IMR-90 (cell line): ENCODE measurements around the gene ZDHHC3. TPM values are rescaled to one million over a fixed set of nuclear protein-coding genes. Genes with fewer than 3 reads are reported as not detected.
A peak's percentile ranks its signal among the peaks of the same experiment; 100 is the strongest.

Experiments used
- ATAC-seq: fragments of 200-7000 bp; cut with Tn5 transposase; 2 replicates; pipeline ENCODE4 v1.9.1; 2020; ENCODE audit warnings: low read depth, mild to moderate bottlenecking, moderate library complexity
- BruUV-seq: library from RNA; stranded (reverse); fragments of 400-500 nt; replicated peaks from 2 replicates; lab custom pipeline; 2021; lab: Mats Ljungman, UMichigan
- CTCF ChIA-PET: fragments of 300-600 bp; formaldehyde crosslinking; extraction: SDS; loops from one replicate; lab custom pipeline; 2021; ENCODE audit warnings: antibody characterized with exemption; lab: Yijun Ruan, JAX
- POLR2A ChIA-PET: fragments of 300-600 bp; sonication (Branson Sonifier 250); formaldehyde crosslinking; loops from one replicate; lab custom pipeline; 2022; ENCODE audit warnings: antibody characterized with exemption; ENCODE audit not compliant: unreplicated experiment; lab: Charles Lee
- DNase-seq: peaks from one replicate; pipeline ENCODE4 v3.0.0; 2013
- H2AFZ ChIP-seq: replicated peaks from 2 replicates; pipeline ENCODE3; 2013; ENCODE audit warnings: low read length, mild to moderate bottlenecking; ENCODE audit not compliant: poor library complexity
- H2AK5ac ChIP-seq: 2 replicates; pipeline ENCODE4 v1.6.1; 2013; ENCODE audit warnings: low read depth, low read length, inconsistent platforms
- H2AK9ac ChIP-seq: replicated peaks from 2 replicates; pipeline ENCODE3; 2013; ENCODE audit warnings: mild to moderate bottlenecking, low read depth, low read length, moderate library complexity; ENCODE audit not compliant: poor library complexity
- H2BK120ac ChIP-seq: 2 replicates; pipeline ENCODE4 v1.6.1; 2013; ENCODE audit warnings: low read depth, low read length, inconsistent platforms
- H2BK15ac ChIP-seq: 3 replicates; pipeline ENCODE4 v1.6.1; 2013; ENCODE audit warnings: low read depth, low read length, inconsistent platforms
- H2BK20ac ChIP-seq: 2 replicates; pipeline ENCODE4 v1.6.1; 2013; ENCODE audit warnings: low read depth, mild to moderate bottlenecking, inconsistent platforms, low read length, moderate library complexity
- H2BK5ac ChIP-seq: 2 replicates; pipeline ENCODE4 v1.6.1; 2013; ENCODE audit warnings: mild to moderate bottlenecking, low read depth, low read length, inconsistent platforms; ENCODE audit not compliant: poor library complexity, severe bottlenecking
- H3K14ac ChIP-seq: replicated peaks from 2 replicates; pipeline ENCODE4 v1.6.1; 2013; ENCODE audit warnings: low read depth, low read length, inconsistent platforms
- H3K18ac ChIP-seq: 2 replicates; pipeline ENCODE4 v1.6.1; 2013; ENCODE audit warnings: low read depth, low read length, control low read depth
- H3K23ac ChIP-seq: 2 replicates; pipeline ENCODE4 v1.6.1; 2013; ENCODE audit warnings: low read depth, low read length, inconsistent platforms
- H3K27ac ChIP-seq: 2 replicates; pipeline ENCODE4 v1.5.1; 2013; ENCODE audit warnings: mild to moderate bottlenecking, control low read depth, low read length; ENCODE audit not compliant: insufficient read depth
- H3K27me3 ChIP-seq: 2 replicates; pipeline ENCODE4 v1.6.1; 2013; ENCODE audit warnings: low read length; ENCODE audit not compliant: control insufficient read depth, insufficient read depth
- H3K36me3 ChIP-seq: 2 replicates; pipeline ENCODE4 v1.6.1; 2013; ENCODE audit warnings: low read length, mixed read lengths; ENCODE audit not compliant: control insufficient read depth, insufficient read depth
- H3K4ac ChIP-seq: 2 replicates; pipeline ENCODE4 v1.6.1; 2013; ENCODE audit warnings: low read depth, low read length, inconsistent platforms
- H3K4me1 ChIP-seq: 2 replicates; pipeline ENCODE4 v1.6.1; 2013; ENCODE audit warnings: low read length, mixed read lengths; ENCODE audit not compliant: control insufficient read depth, insufficient read depth
- H3K4me2 ChIP-seq: 2 replicates; pipeline ENCODE4 v1.6.1; 2013; ENCODE audit warnings: low read depth, mild to moderate bottlenecking, control low read depth, low read length, moderate library complexity
- H3K4me3 ChIP-seq: 2 replicates; pipeline ENCODE4 v1.5.1; 2013; ENCODE audit warnings: low read depth, mild to moderate bottlenecking, control low read depth, low read length, moderate library complexity; ENCODE audit not compliant: insufficient read depth
- H3K56ac ChIP-seq: 2 replicates; pipeline ENCODE4 v1.6.1; 2013; ENCODE audit warnings: low read length, inconsistent platforms; ENCODE audit not compliant: insufficient read depth; ENCODE audit errors: extremely low read depth
- H3K79me1 ChIP-seq, 2 experiments: 2 replicates each; pipeline ENCODE4 v1.6.1; 2013; ENCODE audit warnings: low read length in 2 of 2, inconsistent platforms in 1 of 2, low read depth in 1 of 2
- H3K9ac ChIP-seq: 2 replicates; pipeline ENCODE4 v1.6.1; 2013; ENCODE audit warnings: low read depth, low read length, control low read depth
- H3K9me1 ChIP-seq: 2 replicates; pipeline ENCODE4 v1.6.1; 2013; ENCODE audit warnings: low read length, inconsistent platforms; ENCODE audit not compliant: insufficient read depth
- H3K9me3 ChIP-seq: 2 replicates; pipeline ENCODE4 v1.6.1; 2013; ENCODE audit warnings: low read length; ENCODE audit not compliant: control insufficient read depth, insufficient read depth
- H4K20me1 ChIP-seq: 2 replicates; pipeline ENCODE4 v1.6.1; 2013; ENCODE audit warnings: low read length, inconsistent platforms; ENCODE audit not compliant: insufficient read depth
- H4K5ac ChIP-seq: 2 replicates; pipeline ENCODE4 v1.6.1; 2013; ENCODE audit warnings: mild to moderate bottlenecking, low read depth, low read length, control low read depth
- H4K8ac ChIP-seq, 2 experiments: 2 replicates each; pipeline ENCODE4 v1.6.1; 2013; ENCODE audit warnings: low read depth in 2 of 2, low read length in 2 of 2, control low read depth in 1 of 2, inconsistent platforms in 1 of 2
- H4K91ac ChIP-seq: 2 replicates; pipeline ENCODE4 v1.6.1; 2013; ENCODE audit warnings: low read depth, low read length, inconsistent platforms; ENCODE audit not compliant: insufficient read depth
- BHLHE40 ChIP-seq: fragments of 150-350 bp; IDR thresholded peaks from 2 replicates; pipeline ENCODE4 v1.6.1; 2016; ENCODE audit warnings: mild to moderate bottlenecking, low read depth, low read length
- MAFK ChIP-seq: IDR thresholded peaks from 2 replicates; pipeline ENCODE4 v1.6.1; 2012; ENCODE audit warnings: low read depth, low read length, improper control_type of control experiment
- RAD21 ChIP-seq: IDR thresholded peaks from 2 replicates; pipeline ENCODE4 v1.6.1; 2012; ENCODE audit warnings: low read length, improper control_type of control experiment
- RFX5 ChIP-seq: IDR thresholded peaks from 2 replicates; pipeline ENCODE4 v1.8.0; 2012; ENCODE audit warnings: low read depth, mild to moderate bottlenecking, low read length, moderate library complexity
- SMC3 ChIP-seq: fragments of 150-350 bp; IDR thresholded peaks from 2 replicates; pipeline ENCODE4 v1.6.1; 2016; ENCODE audit warnings: low read depth, mild to moderate bottlenecking, antibody characterized with exemption, low read length, moderate library complexity
- WGBS, 2 experiments: methylation state at CpG; one replicate each; pipeline versions ENCODE4 v1.1.5 to v1.1.7; 2013; ENCODE audit warnings: missing lambda C conversion rate in 2 of 2; ENCODE audit not compliant: insufficient read length in 1 of 2; ENCODE audit errors: extremely low coverage in 2 of 2; 5-methylcytosine and 5-hydroxymethylcytosine counted together
- dilution Hi-C: fragments of 300-500 bp; cut with HindIII; formaldehyde crosslinking; loops from one replicate; pipeline ENCODE4 v1.14.3; 2018; ENCODE audit warnings: low sequenced_read_pairs; ENCODE audit not compliant: unreplicated experiment
- in situ Hi-C: fragments of 300-500 bp; cut with MboI; formaldehyde crosslinking; loops from 3 replicates; pipeline ENCODE4 v1.14.3; 2019; ENCODE audit warnings: low sequenced_read_pairs, inconsistent platforms, mixed read lengths
- intact Hi-C: fragments of 100-400 bp; cut with micrococcal nuclease; formaldehyde crosslinking; loops from 2 replicates; pipeline ENCODE4 v1.10.0; 2022
- polyA plus RNA-seq, 3 experiments: library from polyadenylated mRNA; depleted of rRNA; stranded (reverse); fragments of >200 nt; gene quantifications; 2 replicates each; pipeline ENCODE4 v1.2.3, GENCODE V29; 2012; ENCODE audit warnings: low replicate concordance in 1 of 3
- total RNA-seq: library from RNA; depleted of rRNA; stranded (reverse); fragments of >200 nt; gene quantifications from 2 replicates; pipeline ENCODE4 v1.2.3, GENCODE V29; 2012
- TF ChIP-seq, protein P1 (sequence below): fragments of 150-350 bp; IDR thresholded peaks from 2 replicates; pipeline ENCODE4 v1.6.1; 2017; ENCODE audit warnings: mild to moderate bottlenecking, antibody characterized with exemption, low read length, low read depth
- TF ChIP-seq, protein P2 (sequence below): fragments of 150-350 bp; IDR thresholded peaks from 2 replicates; pipeline ENCODE4 v1.6.1; 2016; ENCODE audit warnings: low read depth, mild to moderate bottlenecking, low read length, moderate library complexity, borderline replicate concordance
- TF ChIP-seq, protein P3 (sequence below): conservative IDR thresholded peaks from 2 replicates; pipeline ENCODE4 v1.5.1; 2012; ENCODE audit warnings: mild to moderate bottlenecking, low read depth, low read length, improper control_type of control experiment

Gene ZDHHC3
- total and polyA plus RNA-seq, 2 of the 4 experiments (the other 2 are of a cell fraction) = 57.7 to 59.6 TPM

DNA sequence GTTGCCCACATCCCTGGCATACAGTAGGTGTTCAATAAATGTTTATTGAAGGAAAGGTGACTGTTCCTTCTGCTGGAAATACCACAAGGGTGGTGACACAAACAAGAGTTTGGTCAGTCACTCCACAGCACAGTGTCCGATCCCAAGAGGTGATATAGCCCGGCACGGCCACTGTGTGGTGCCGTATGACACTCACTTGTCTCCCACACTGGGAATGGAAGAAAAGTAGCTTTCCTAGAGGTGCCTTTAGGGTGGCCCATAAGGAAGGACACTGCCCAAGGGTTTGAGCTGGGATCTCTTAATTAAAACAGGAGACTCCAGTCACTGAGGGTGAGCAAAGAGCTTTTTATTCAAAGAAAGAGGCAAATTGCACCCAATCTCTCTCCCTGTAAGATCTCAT, 61.0 kb downstream of the ZDHHC3 start:
- H3K79me1 ChIP-seq = no peaks in the 10 kb centered on the region
- H3K9me3 ChIP-seq = no peaks in the 10 kb centered on the region
- ChIA-PET CTCF (interaction anchor here (1.0 to 1.1 kb wide), 2 partner anchors 9 to 31 kb away, joined by 3 to 4 read pairs; no protein-coding TSS in a partner anchor), POLR2A (no interaction called here)
- H2BK20ac ChIP-seq = no peak overlapping the region
- dilution Hi-C loops (no loop called here), in situ Hi-C loops (no loop called here), intact Hi-C loops (loop anchor here (1.0 to 10.0 kb wide), 4 partner anchors 54 to 383 kb away; partner anchors contain the start of genes TMEM42 and ZNF35)
- no peak overlapping the region for H3K4me3 ChIP-seq
- WGBS, 2 experiments = no CpG with 5 or more reads among the region's 4 CpGs
- ATAC-seq (peak; percentile 80), DNase-seq (no peak)
- no peak overlapping the region for H3K14ac ChIP-seq
- no peak overlapping the region for H3K9ac ChIP-seq
- H2AK9ac ChIP-seq = no peak overlapping the region
- TF ChIP-seq RFX5 (no peak), RAD21 (peak; percentile 41), BHLHE40 (no peak), SMC3 (no peak), MAFK (no peak)
- TF ChIP-seq, protein P1, sequence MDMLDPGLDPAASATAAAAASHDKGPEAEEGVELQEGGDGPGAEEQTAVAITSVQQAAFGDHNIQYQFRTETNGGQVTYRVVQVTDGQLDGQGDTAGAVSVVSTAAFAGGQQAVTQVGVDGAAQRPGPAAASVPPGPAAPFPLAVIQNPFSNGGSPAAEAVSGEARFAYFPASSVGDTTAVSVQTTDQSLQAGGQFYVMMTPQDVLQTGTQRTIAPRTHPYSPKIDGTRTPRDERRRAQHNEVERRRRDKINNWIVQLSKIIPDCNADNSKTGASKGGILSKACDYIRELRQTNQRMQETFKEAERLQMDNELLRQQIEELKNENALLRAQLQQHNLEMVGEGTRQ = no peak
- TF ChIP-seq, protein P2, sequence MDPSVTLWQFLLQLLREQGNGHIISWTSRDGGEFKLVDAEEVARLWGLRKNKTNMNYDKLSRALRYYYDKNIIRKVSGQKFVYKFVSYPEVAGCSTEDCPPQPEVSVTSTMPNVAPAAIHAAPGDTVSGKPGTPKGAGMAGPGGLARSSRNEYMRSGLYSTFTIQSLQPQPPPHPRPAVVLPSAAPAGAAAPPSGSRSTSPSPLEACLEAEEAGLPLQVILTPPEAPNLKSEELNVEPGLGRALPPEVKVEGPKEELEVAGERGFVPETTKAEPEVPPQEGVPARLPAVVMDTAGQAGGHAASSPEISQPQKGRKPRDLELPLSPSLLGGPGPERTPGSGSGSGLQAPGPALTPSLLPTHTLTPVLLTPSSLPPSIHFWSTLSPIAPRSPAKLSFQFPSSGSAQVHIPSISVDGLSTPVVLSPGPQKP = no peak
- TF ChIP-seq, protein P3, sequence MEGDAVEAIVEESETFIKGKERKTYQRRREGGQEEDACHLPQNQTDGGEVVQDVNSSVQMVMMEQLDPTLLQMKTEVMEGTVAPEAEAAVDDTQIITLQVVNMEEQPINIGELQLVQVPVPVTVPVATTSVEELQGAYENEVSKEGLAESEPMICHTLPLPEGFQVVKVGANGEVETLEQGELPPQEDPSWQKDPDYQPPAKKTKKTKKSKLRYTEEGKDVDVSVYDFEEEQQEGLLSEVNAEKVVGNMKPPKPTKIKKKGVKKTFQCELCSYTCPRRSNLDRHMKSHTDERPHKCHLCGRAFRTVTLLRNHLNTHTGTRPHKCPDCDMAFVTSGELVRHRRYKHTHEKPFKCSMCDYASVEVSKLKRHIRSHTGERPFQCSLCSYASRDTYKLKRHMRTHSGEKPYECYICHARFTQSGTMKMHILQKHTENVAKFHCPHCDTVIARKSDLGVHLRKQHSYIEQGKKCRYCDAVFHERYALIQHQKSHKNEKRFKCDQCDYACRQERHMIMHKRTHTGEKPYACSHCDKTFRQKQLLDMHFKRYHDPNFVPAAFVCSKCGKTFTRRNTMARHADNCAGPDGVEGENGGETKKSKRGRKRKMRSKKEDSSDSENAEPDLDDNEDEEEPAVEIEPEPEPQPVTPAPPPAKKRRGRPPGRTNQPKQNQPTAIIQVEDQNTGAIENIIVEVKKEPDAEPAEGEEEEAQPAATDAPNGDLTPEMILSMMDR = peak; percentile 34; the same call in 1 of the 2 replicates
- no peak overlapping the region; the same call in 1 of the 2 replicates for H2AK5ac ChIP-seq
- H3K36me3 ChIP-seq = peaks cover 4% of the 10 kb centered on the region; the same call in 1 of the 2 replicates
- no peaks in the 10 kb centered on the region for H3K9me1 ChIP-seq
- no peak overlapping the region for H2BK5ac ChIP-seq
- no peak overlapping the region for H3K23ac ChIP-seq
- no peaks in the 10 kb centered on the region for H3K4me1 ChIP-seq
- H3K4me2 ChIP-seq = no peak overlapping the region
- H2BK15ac ChIP-seq = no peak overlapping the region
- no peak overlapping the region for H3K27ac ChIP-seq
- no peak overlapping the region for H2AFZ ChIP-seq
- H4K20me1 ChIP-seq = no peaks in the 10 kb centered on the region
- H3K18ac ChIP-seq = no peak overlapping the region
- H3K4ac ChIP-seq = no peak overlapping the region
- no peaks in the 10 kb centered on the region for H3K27me3 ChIP-seq
- no peak overlapping the region for H2BK120ac ChIP-seq
- no peak overlapping the region for H3K56ac ChIP-seq
- H4K91ac ChIP-seq = no peak overlapping the region
- no peak overlapping the region for H4K8ac ChIP-seq
- H4K5ac ChIP-seq = no peak overlapping the region
- BruUV-seq = no TSS peak
